AG10803 (cell line): ENCODE data around the gene EXOC3L2.

Source experiments
- DNase-seq: peaks from one replicate; pipeline ENCODE4 v3.0.0; 2010; ENCODE audit warnings: low read depth
- H3K4me3 ChIP-seq: 2 replicates; pipeline ENCODE4 v1.5.1; 2011; ENCODE audit warnings: mild to moderate bottlenecking, low read length, control low read depth
- CTCF ChIP-seq: conservative IDR thresholded peaks from 2 replicates; pipeline ENCODE4 v1.5.1; 2011; ENCODE audit warnings: mild to moderate bottlenecking, low read length, control low read depth, inconsistent platforms

EXOC3L2 gene

GRCh38 chr19:45258862-45259261, 13.7 kb upstream of the EXOC3L2 start:
- no peak for DNase-seq
- no peak overlapping the region for H3K4me3 ChIP-seq
- TF ChIP-seq CTCF = no peak

- DNase-seq = no peak
- no peak for TF ChIP-seq CTCF
- no peak overlapping the region for H3K4me3 ChIP-seq
These were observed 11.6 kb upstream of the EXOC3L2 start for GRCh38 chr19:45256836-45257235.

- no peak overlapping the region for H3K4me3 ChIP-seq
- TF ChIP-seq CTCF = no peak
- no peak for DNase-seq
These were observed 10.5 kb upstream of the EXOC3L2 start for GRCh38 chr19:45255611-45256157.

- TF ChIP-seq CTCF = peak; percentile 16; the same call in 1 of the 2 replicates
- no peak for DNase-seq
These were observed 8.9 kb upstream of the EXOC3L2 start for GRCh38 chr19:45254044-45254531.

GRCh38 chr19:45253396-45254027, 8.3 kb upstream of the EXOC3L2 start:
- peak; percentile 30 for DNase-seq
- H3K4me3 ChIP-seq = peak overlapping the region; percentile 81; the same call in 1 of the 2 replicates
- no peak for TF ChIP-seq CTCF

More at GRCh38 chr19:45254044-45254531, 8.9 kb upstream of the EXOC3L2 start:
- H3K4me3 ChIP-seq = no peak overlapping the region

GRCh38 chr19:45251452-45252354, 6.5 kb upstream of the EXOC3L2 start:
- peak overlapping the region; percentile 81 for H3K4me3 ChIP-seq
- DNase-seq = peak; percentile 21
- no peak for TF ChIP-seq CTCF
